Epithelial cell of proximal tubule (primary cell): ENCODE data around the gene SOSTDC1. TPM values are rescaled to one million over a fixed set of nuclear protein-coding genes. Genes with fewer than 3 reads are reported as not detected.
A peak's percentile ranks its signal among the peaks of the same experiment; 100 is the strongest.
"Not testable (repeated sequence)": the region's sequence is repeated elsewhere in the genome, so short reads cannot be mapped to it uniquely, and the experiment has no call there.

ENCODE experiments used
- DNase-seq: peaks from one replicate; pipeline ENCODE4 v3.0.0-alpha.2; 2011; ENCODE audit warnings: low read depth
- H3K4me3 ChIP-seq: 2 replicates; pipeline ENCODE4 v1.5.1; 2011; ENCODE audit warnings: low read depth, mild to moderate bottlenecking, low read length
- total RNA-seq: library from RNA; depleted of rRNA; stranded (reverse); fragments of >200 nt; gene quantifications from 2 replicates; pipeline ENCODE4 v1.2.3, GENCODE V29; 2015
- TF ChIP-seq, protein P1 (sequence below): conservative IDR thresholded peaks from 2 replicates; pipeline ENCODE4 v1.5.1; 2012; ENCODE audit warnings: low read depth, mild to moderate bottlenecking, low read length

SOSTDC1 gene, protein sequence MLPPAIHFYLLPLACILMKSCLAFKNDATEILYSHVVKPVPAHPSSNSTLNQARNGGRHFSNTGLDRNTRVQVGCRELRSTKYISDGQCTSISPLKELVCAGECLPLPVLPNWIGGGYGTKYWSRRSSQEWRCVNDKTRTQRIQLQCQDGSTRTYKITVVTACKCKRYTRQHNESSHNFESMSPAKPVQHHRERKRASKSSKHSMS
- total RNA-seq: 0.29 TPM in 1 of 2 replicates, not detected in the other

DNA sequence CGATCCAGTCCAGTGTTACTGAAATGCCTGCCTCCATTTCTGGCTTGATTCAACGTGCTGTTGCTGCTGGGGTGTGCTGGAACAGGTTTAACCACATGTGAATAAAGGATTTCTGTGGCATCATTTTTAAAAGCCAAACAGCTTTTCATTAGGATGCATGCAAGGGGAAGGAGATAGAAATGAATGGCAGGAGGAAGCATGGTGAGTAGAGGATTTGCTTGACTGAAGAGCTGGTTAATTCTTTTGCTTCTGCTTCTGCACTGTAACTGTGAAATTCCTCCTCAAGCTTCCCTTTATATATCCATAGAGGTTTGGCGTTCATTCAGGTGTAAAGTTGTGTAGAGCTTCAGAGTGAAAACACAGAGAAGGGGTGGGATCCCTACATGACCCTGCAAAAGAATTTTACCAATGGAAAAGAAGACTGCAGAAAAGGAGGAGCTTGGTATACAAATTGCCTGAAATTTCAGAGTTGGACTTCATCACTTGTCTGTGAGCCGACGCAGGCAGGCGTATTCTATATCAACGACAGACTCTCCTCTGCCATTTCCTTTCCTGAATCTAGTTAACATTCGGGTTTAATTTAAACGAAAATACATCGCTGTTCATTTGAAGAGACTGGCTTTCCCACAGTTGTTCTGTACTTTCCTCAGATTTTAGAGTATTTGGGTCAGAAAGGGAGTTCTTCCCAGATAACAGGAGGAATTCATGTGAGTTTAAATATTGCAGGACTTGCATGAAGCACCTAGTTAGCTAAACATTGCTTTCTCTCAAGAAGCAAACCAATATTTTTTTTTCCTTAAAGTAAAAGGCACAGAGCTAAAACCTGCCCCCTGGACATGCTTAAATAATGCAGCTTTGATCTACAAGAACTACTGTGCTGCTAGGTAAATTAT, at the start of gene SOSTDC1:
TSS of gene SOSTDC1 (minus strand) at position 270 of the 893 bp plus-strand sequence. CDS start at position 200, 70 bp downstream.
- DNase-seq: peak; percentile 4
- TF ChIP-seq, protein P1, sequence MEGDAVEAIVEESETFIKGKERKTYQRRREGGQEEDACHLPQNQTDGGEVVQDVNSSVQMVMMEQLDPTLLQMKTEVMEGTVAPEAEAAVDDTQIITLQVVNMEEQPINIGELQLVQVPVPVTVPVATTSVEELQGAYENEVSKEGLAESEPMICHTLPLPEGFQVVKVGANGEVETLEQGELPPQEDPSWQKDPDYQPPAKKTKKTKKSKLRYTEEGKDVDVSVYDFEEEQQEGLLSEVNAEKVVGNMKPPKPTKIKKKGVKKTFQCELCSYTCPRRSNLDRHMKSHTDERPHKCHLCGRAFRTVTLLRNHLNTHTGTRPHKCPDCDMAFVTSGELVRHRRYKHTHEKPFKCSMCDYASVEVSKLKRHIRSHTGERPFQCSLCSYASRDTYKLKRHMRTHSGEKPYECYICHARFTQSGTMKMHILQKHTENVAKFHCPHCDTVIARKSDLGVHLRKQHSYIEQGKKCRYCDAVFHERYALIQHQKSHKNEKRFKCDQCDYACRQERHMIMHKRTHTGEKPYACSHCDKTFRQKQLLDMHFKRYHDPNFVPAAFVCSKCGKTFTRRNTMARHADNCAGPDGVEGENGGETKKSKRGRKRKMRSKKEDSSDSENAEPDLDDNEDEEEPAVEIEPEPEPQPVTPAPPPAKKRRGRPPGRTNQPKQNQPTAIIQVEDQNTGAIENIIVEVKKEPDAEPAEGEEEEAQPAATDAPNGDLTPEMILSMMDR: no peak
- H3K4me3 ChIP-seq: peak within 1 kb of the TSS; percentile 47

DNA sequence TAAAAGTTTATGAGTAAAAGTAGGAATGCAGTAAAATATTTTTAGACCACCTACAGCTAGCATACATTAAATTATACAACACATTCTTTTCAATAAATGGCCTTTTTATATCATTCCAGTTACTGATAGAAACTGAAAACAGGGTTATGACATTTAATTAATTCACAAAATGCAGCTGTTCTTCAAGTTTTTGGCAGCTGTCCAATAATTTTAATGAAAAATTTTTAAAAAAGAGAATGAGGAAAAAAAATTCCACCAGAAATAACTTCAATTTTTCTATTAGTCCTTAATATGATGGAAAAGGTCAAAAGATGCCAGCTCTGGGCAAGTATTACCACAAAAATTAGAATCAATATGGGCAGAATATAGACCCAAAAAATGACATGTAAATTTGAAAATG, 49.2 kb upstream of the SOSTDC1 start:
- no peak overlapping the region for H3K4me3 ChIP-seq
- TF ChIP-seq, protein P1: no peak
- no peak for DNase-seq

DNA sequence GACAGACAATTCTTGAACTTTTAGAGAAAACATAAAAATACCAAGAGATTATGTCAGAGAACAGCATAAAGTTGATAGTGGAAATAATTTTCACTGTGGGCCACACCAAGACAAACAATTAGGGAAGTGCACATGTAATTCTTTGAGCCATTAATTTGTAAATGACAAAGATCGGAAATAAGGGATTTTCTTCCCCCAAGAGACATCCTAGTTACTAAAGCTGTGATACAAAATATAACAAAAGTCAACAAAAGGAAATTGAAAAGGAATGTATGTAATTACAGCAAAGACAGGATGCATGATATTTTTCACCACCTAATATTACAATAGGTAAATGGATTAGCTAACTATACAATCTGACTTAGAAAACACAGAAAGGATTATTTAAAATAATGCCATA, 48.7 kb upstream of the SOSTDC1 start:
- DNase-seq: no peak
- no peak overlapping the region for H3K4me3 ChIP-seq
- TF ChIP-seq, protein P1: no peak

DNA sequence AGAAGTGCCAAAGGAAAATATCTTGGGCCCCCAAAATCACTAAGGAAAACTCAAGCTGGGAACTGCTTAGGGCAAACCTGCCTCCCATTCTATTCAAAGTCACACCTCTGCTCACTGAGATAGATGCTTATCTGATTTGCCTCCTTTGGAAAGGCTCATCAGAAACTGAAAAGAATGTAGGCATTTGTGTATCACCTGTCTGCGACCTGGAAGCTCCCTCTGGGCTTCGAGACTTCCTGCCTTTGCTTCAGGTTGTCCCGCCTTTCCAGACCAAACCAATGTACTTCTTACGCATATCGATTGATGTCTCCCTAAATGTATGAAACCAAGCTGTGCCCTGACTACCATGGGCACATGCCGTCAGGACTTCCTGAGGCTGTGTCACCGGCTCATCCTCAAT, 46.6 kb upstream of the SOSTDC1 start:
- DNase-seq: no peak
- TF ChIP-seq, protein P1: no peak
- H3K4me3 ChIP-seq: no peak overlapping the region

DNA sequence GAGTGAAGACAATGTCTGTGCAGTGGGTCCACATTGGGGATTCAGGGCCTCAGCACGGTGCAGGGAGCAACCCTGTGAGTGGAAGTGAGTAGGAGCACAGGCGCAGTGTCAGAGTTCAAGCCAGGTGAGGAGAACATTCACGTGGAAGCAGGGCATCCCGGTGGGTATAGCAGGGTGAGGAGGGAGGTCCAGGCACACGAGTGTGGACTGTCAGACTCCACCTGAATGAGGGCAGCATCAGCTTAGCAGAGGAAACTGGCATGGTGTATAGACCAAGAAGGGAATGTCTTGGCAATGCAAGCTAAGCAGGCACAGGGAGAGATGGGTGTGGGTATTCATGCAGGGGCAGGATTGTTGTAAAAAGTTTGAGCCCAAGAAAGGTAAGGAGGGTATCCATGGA, 45.8 kb upstream of the SOSTDC1 start:
- no peak for DNase-seq
- TF ChIP-seq, protein P1: no peak
- no peak overlapping the region for H3K4me3 ChIP-seq

DNA sequence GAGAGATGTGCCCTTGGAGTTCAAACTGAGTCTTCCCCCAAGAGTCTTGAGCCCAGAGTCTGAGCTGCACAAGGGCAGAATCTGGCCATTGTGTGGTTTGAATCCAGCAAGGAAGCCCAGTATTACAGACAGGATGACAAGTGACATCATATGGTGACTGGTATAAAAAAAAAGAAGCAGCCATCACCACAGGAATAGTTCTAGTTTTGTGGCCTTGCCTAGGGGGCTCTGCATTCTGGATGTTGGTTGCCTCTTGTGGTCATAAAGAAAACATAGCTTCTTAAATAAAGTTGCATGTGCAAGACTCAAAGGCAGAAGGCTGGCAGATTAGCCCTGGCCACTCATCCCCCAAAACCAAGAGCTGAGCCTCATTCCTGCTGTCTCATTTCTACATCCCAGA, 44.3 kb upstream of the SOSTDC1 start:
- DNase-seq: no peak
- TF ChIP-seq, protein P1: no peak
- H3K4me3 ChIP-seq: no peak overlapping the region

DNA sequence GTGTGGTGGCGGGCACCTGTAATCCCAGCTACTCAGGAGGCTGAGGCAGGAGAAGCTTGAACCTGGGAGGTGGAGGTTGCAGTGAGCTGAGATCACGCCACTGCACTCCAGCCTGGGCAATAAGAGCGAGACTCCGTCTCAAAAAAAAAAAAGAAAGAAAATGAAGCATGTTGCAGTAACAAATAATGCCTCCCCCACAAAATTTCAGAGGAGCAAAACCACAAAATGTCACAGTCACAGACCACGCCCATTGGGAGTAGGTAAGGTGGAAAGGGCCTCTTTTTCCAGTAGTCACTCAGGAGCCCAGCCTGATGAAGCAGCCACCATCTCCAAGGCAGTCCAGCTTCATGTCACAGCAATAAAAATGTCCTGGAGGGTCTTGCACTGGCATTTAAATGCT, 40.9 kb upstream of the SOSTDC1 start:
- H3K4me3 ChIP-seq: not testable (repeated sequence)

More for the DNA sequence above, 40.9 kb upstream of the SOSTDC1 start:
- DNase-seq: not testable (repeated sequence)
